Epithelial cell of esophagus (primary cell): Measurements from ENCODE around the gene RHOD.
A peak's percentile ranks its signal among the peaks of the same experiment; 100 is the strongest.

Experiments
- DNase-seq: peaks from one replicate; pipeline ENCODE4 v3.0.0; 2010; ENCODE audit warnings: low read depth
- H3K4me3 ChIP-seq: 2 replicates; pipeline ENCODE4 v1.5.1; 2011; ENCODE audit warnings: mild to moderate bottlenecking, low read length, control low read depth
- TF ChIP-seq, protein P1 (sequence below): IDR thresholded peaks from 2 replicates; pipeline ENCODE4 v1.5.1; 2011; ENCODE audit warnings: low read depth, mild to moderate bottlenecking, low read length, control low read depth, inconsistent platforms; ENCODE audit not compliant: insufficient read depth; ENCODE audit errors: missing control alignments

Gene RHOD

GRCh38 chr11:67043572-67044349 is 12.9 kb upstream of the RHOD start:
- no peak for DNase-seq
- H3K4me3 ChIP-seq = no peak overlapping the region
- TF ChIP-seq, protein P1, sequence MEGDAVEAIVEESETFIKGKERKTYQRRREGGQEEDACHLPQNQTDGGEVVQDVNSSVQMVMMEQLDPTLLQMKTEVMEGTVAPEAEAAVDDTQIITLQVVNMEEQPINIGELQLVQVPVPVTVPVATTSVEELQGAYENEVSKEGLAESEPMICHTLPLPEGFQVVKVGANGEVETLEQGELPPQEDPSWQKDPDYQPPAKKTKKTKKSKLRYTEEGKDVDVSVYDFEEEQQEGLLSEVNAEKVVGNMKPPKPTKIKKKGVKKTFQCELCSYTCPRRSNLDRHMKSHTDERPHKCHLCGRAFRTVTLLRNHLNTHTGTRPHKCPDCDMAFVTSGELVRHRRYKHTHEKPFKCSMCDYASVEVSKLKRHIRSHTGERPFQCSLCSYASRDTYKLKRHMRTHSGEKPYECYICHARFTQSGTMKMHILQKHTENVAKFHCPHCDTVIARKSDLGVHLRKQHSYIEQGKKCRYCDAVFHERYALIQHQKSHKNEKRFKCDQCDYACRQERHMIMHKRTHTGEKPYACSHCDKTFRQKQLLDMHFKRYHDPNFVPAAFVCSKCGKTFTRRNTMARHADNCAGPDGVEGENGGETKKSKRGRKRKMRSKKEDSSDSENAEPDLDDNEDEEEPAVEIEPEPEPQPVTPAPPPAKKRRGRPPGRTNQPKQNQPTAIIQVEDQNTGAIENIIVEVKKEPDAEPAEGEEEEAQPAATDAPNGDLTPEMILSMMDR = no peak

- TF ChIP-seq, protein P1 = no peak
- H3K4me3 ChIP-seq = no peak overlapping the region
Measured at GRCh38 chr11:67044496-67044895, 12.2 kb upstream of the RHOD start.

GRCh38 chr11:67045314-67045713 is 11.3 kb upstream of the RHOD start:
- peak; percentile 94 for DNase-seq
- TF ChIP-seq, protein P1 = no peak

More at GRCh38 chr11:67044496-67044895, 12.2 kb upstream of the RHOD start:
- no peak for DNase-seq

DNA sequence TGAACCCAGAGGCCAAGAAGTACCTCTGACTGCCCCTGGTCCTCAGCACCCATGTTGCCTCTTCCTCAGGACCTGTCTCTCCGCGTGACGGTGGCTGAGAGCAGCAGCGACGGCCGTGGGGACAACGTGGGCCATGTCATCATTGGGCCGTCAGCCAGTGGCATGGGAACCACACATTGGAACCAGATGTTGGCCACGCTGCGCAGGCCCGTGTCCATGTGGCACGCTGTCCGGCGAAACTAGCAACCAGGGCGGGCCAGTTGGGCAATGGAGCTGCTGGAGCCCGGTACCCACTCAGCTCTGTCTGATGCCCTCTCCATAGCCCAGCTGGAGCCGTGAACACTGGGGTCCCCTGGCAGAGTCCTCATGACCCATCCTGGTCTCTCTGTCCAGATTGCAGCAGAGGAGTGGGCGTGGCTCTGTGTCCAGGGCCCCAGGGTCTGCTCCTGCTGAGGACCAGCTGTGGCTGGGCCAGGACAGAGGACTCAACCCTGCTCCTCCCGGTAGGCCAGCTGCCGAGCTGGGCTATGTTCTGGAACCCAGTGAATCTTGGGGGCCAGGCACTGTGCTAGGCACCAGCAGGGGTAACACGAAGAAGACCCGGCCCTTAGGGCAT is 8.0 kb upstream of the RHOD start:
- H3K4me3 ChIP-seq = no peak overlapping the region
- no peak for DNase-seq
- TF ChIP-seq, protein P1 = no peak

More at GRCh38 chr11:67045314-67045713, 11.3 kb upstream of the RHOD start:
- no peak overlapping the region for H3K4me3 ChIP-seq

DNA sequence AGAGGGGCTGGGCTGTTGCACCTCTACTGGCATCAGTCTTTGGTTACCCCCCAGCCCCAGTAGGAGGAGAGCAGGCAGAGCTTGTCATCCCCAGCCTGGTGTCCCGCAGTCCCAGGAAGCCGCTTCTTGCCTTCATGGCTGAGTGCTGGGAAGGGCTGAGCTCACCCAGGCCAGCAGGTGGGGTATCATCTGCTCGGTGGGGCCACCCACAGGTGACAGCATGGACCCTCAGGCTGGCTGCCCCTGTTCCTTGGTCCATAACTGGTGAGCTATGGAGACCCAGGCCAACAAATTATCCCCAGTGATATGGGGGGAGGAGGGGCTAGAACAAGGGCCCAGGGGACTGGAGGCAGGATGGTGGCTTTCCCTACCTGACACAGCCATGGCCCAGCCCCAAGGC is 6.5 kb upstream of the RHOD start:
- TF ChIP-seq, protein P1 = no peak
- DNase-seq = no peak
- no peak overlapping the region for H3K4me3 ChIP-seq

DNA sequence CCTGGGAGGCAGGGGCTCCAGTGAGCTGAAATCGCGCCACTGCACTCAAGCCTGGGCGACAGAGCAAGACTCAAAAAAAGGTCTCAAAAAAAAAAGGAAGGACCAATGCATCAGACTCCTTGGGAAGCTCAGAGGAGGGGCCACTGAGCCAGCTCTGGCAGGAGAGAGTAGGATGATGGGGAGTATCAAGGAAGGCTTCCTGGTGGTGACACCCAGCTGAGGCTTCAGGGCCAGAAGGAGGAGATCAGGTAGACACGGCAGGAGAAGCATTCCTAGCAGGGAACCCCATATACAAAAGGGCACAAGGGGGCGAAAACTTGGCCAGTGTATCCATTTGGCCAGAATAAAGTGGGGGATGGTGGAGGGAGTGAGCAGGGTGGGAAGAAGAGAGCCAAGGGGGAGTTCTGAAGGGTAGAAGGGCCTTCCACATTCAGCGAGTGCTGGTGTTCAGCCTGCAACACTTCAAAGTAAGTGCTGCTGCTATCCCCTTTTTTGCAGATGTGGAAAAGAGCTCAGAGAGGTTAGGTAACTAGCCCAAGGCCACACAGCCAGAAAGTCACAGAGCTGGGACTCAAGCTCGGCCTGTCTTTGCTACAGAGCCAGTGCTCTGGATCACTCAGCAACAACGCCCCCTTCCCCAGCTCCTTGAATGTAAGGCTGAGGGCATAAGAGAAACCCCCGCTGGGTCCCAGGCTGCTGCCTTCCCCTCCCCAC is 5.3 kb upstream of the RHOD start:
- H3K4me3 ChIP-seq = no peak overlapping the region
- TF ChIP-seq, protein P1 = no peak
- DNase-seq = no peak
